Activated gamma-delta T cell (primary cell): ENCODE measurements around the gene APLN.

Experiments used
- DNase-seq: peaks from one replicate; lab custom pipeline; 2025; lab: John Stamatoyannopoulos, UW

APLN gene

GRCh38 chrX:129661369-129661768 is 6.6 kb upstream of the APLN start:
- no peak for DNase-seq

- DNase-seq = no peak
Measured at GRCh38 chrX:129659861-129660260, 5.1 kb upstream of the APLN start.

GRCh38 chrX:129659141-129659540 is 4.4 kb upstream of the APLN start:
- no peak for DNase-seq

- DNase-seq = no peak
Measured at GRCh38 chrX:129658429-129658828, 3.7 kb upstream of the APLN start.

GRCh38 chrX:129655547-129656249 is 942 bp upstream of the APLN start:
- no peak for DNase-seq

- DNase-seq = peak; percentile 16
Measured at GRCh38 chrX:129653971-129654651, 645 bp downstream of the APLN start.

GRCh38 chrX:129653181-129653970 is 1.4 kb downstream of the APLN start:
- DNase-seq = no peak

- DNase-seq = no peak
Measured at GRCh38 chrX:129652565-129653169, 2.1 kb downstream of the APLN start.

GRCh38 chrX:129651756-129652564 is 2.8 kb downstream of the APLN start:
- DNase-seq = no peak

GRCh38 chrX:129650821-129651510 is 3.8 kb downstream of the APLN start:
- no peak for DNase-seq

- DNase-seq = no peak
Measured at GRCh38 chrX:129650183-129650689, 4.5 kb downstream of the APLN start.

- DNase-seq = no peak
Measured at GRCh38 chrX:129649268-129650182, 5.2 kb downstream of the APLN start.

- DNase-seq = no peak
Measured at GRCh38 chrX:129648514-129649267, 6.1 kb downstream of the APLN start.

- no peak for DNase-seq
Measured at GRCh38 chrX:129647418-129648410, 7.0 kb downstream of the APLN start.

- DNase-seq = no peak
Measured at GRCh38 chrX:129646566-129647417, 8.0 kb downstream of the APLN start.

GRCh38 chrX:129642641-129643040 is 12.1 kb downstream of the APLN start:
- no peak for DNase-seq

GRCh38 chrX:129641941-129642340 is 12.8 kb downstream of the APLN start:
- DNase-seq = no peak
